NCI-H2196 (cell line): ENCODE data around the gene ANKS3.

Experiments used
- DNase-seq: peaks from one replicate; lab custom pipeline; 2025; ENCODE audit not compliant: unreplicated experiment; lab: John Stamatoyannopoulos, UW

ANKS3 gene

GRCh38 chr16:4673387-4674046 is 60.6 kb downstream of the ANKS3 start:
- DNase-seq, result no peak

GRCh38 chr16:4668313-4668960 is 65.6 kb downstream of the ANKS3 start:
- no peak for DNase-seq

- DNase-seq, result no peak
Measured at GRCh38 chr16:4667203-4667963, 66.7 kb downstream of the ANKS3 start.

GRCh38 chr16:4666537-4667202 is 67.4 kb downstream of the ANKS3 start:
- no peak for DNase-seq

GRCh38 chr16:4664538-4665418 is 69.3 kb downstream of the ANKS3 start:
- no peak for DNase-seq

- no peak for DNase-seq
Measured at GRCh38 chr16:4663777-4664465, 70.2 kb downstream of the ANKS3 start.

GRCh38 chr16:4663465-4663776 is 70.7 kb downstream of the ANKS3 start:
- DNase-seq, result no peak

GRCh38 chr16:4661661-4662060 is 72.4 kb downstream of the ANKS3 start:
- DNase-seq, result peak; percentile 90

- DNase-seq, result peak; percentile 63
Measured at GRCh38 chr16:4660454-4661007, 73.5 kb downstream of the ANKS3 start.

GRCh38 chr16:4659363-4660353 is 74.4 kb downstream of the ANKS3 start:
- DNase-seq, result no peak

GRCh38 chr16:4656695-4657686 is 77.1 kb downstream of the ANKS3 start:
- no peak for DNase-seq

GRCh38 chr16:4656221-4656620 is 77.8 kb downstream of the ANKS3 start:
- no peak for DNase-seq

GRCh38 chr16:4655801-4656200 is 78.3 kb downstream of the ANKS3 start:
- DNase-seq, result no peak

- DNase-seq, result no peak
Measured at GRCh38 chr16:4654964-4655590, 79.0 kb downstream of the ANKS3 start.

GRCh38 chr16:4654011-4654963 is 79.8 kb downstream of the ANKS3 start:
- no peak for DNase-seq

- DNase-seq, result no peak
Measured at GRCh38 chr16:4652561-4652960, 81.5 kb downstream of the ANKS3 start.
